Thoracic aorta (tissue), 2 donors: Measurements from ENCODE around the gene GNG14. TPM values are rescaled to one million over a fixed set of nuclear protein-coding genes. Genes with fewer than 3 reads are reported as not detected.

Experiments
- ATAC-seq: fragments of 150-250 bp; one replicate; pipeline ENCODE4 v1.8.0; 2017; ENCODE audit warnings: low read depth; ENCODE audit not compliant: insufficient number of reproducible peaks, low FRiP score
- DNase-seq: peaks from one replicate; pipeline ENCODE4 v3.0.0-alpha.2; 2020; ENCODE audit warnings: low spot score
- H3K27ac ChIP-seq, 2 donors: fragments of 200-600 bp; sonication (generic); 1 replicate in 1 of 2; 2 replicates in 1 of 2; pipeline ENCODE4 v1.5.1; 2016; ENCODE audit warnings: mild to moderate bottlenecking in 2 of 2, moderate library complexity in 2 of 2
- H3K27me3 ChIP-seq: fragments of 200-600 bp; sonication (generic); replicated peaks from 2 replicates; pipeline ENCODE4 v1.6.0; 2016; ENCODE audit warnings: mild to moderate bottlenecking; ENCODE audit not compliant: insufficient read depth
- H3K36me3 ChIP-seq: fragments of 200-600 bp; sonication (generic); one replicate; pipeline ENCODE4 v1.5.1; 2016
- H3K4me1 ChIP-seq, 2 donors: fragments of 200-600 bp; sonication (generic); 1 replicate in 1 of 2; 2 replicates in 1 of 2; pipeline versions ENCODE4 v1.5.1 to v1.6.0; 2016; ENCODE audit warnings: low read depth in 2 of 2, mild to moderate bottlenecking in 1 of 2; ENCODE audit not compliant: control insufficient read depth in 1 of 2
- H3K4me3 ChIP-seq: fragments of 200-600 bp; sonication (generic); 2 replicates; pipeline ENCODE4 v1.5.1; 2016; ENCODE audit warnings: mild to moderate bottlenecking
- H3K9me3 ChIP-seq: fragments of 200-600 bp; sonication (generic); 2 replicates; pipeline ENCODE4 v1.5.1; 2016
- CTCF ChIP-seq: fragments of 200-600 bp; sonication (generic); IDR thresholded peaks from one replicate; pipeline ENCODE4 v1.5.1; 2019; ENCODE audit warnings: antibody characterized with exemption
- total RNA-seq, 2 donors: library from RNA; depleted of rRNA; stranded (reverse); fragments of >200 nt; gene quantifications; one replicate each; pipeline versions ENCODE4 v1.1.0 to v1.2.3, GENCODE V29; 2016

GNG14 gene
- total RNA-seq, 2 donors from 2014 or later, result not detected

- TF ChIP-seq CTCF, result no peak
Measured at GRCh38 chr19:12664406-12665280, 23.2 kb upstream of the GNG14 start.

GRCh38 chr19:12665281-12665573, 22.6 kb upstream of the GNG14 start:
- TF ChIP-seq CTCF, result no peak
- no peak for DNase-seq
- Histone ChIP-seq H3K4me1 (peaks cover 18 to 33% of the 10 kb centered on the region in 2 donors), H3K27ac (no peak overlapping the region), H3K36me3 (peaks cover 20% of the 10 kb centered on the region), H3K27me3 (no peaks in the 10 kb centered on the region), H3K9me3 (no peaks in the 10 kb centered on the region), H3K4me3 (peak overlapping the region; percentile 91)
- ATAC-seq, result no peak

More at GRCh38 chr19:12664406-12665280, 23.2 kb upstream of the GNG14 start:
- no peaks in the 10 kb centered on the region for H3K9me3 ChIP-seq
- ATAC-seq, result no peak
- H3K36me3 ChIP-seq, result peaks cover 21% of the 10 kb centered on the region
- DNase-seq, result no peak
- H3K27ac ChIP-seq, result no peak overlapping the region
- no peak overlapping the region for H3K4me3 ChIP-seq
- H3K27me3 ChIP-seq, result no peaks in the 10 kb centered on the region
- H3K4me1 ChIP-seq, result peaks cover 16 to 29% of the 10 kb centered on the region in 2 donors

GRCh38 chr19:12665671-12666264, 22.0 kb upstream of the GNG14 start:
- peaks cover 15% of the 10 kb centered on the region for H3K36me3 ChIP-seq
- no peak for ATAC-seq
- H3K4me1 ChIP-seq, result peaks cover 23 to 39% of the 10 kb centered on the region in 2 donors
- H3K27ac ChIP-seq, result peak overlapping the region in 1 of 2 donors; percentile 62
- TF ChIP-seq CTCF, result no peak
- H3K9me3 ChIP-seq, result no peaks in the 10 kb centered on the region
- H3K27me3 ChIP-seq, result no peaks in the 10 kb centered on the region
- H3K4me3 ChIP-seq, result peak overlapping the region; percentile 91
- DNase-seq, result no peak

- H3K27me3 ChIP-seq, result no peaks in the 10 kb centered on the region
- peaks cover 25 to 43% of the 10 kb centered on the region in 2 donors for H3K4me1 ChIP-seq
- no peaks in the 10 kb centered on the region for H3K9me3 ChIP-seq
- ATAC-seq (no peak), DNase-seq (no peak)
- H3K4me3 ChIP-seq, result peak within 1 kb of the TSS; percentile 91
- H3K27ac ChIP-seq, result peak within 1 kb of the TSS; percentile 62 to 71
- peaks cover 8% of the 10 kb centered on the region for H3K36me3 ChIP-seq
- no peak for TF ChIP-seq CTCF
Measured at GRCh38 chr19:12666265-12667048, 21.3 kb upstream of the GNG14 start, which contains the start of the genes MAN2B1 and WDR83. Gene MAN2B1, minus strand, starts transcription at chr19:12666742. Its CDS starts 41 bp downstream, at chr19:12666701. Gene WDR83, plus strand, starts transcription at chr19:12666807. Its CDS starts 2,984 bp downstream, at chr19:12669791.
